Transverse colon (tissue), 4 donors: ENCODE results near the gene TMEM92. TPM values are rescaled to one million over a fixed set of nuclear protein-coding genes. Genes with fewer than 3 reads are reported as not detected.
"Not testable (repeated sequence)": the region's sequence is repeated elsewhere in the genome, so short reads cannot be mapped to it uniquely, and the experiment has no call there.

Experiments
- DNase-seq: peaks from one replicate; pipeline ENCODE4 v3.0.0-alpha.2; 2019
- H3K27ac ChIP-seq, 4 donors: fragments of 200-600 bp; sonication (generic); 2 replicates each; pipeline ENCODE4 v1.5.1; 2016 to 2018; ENCODE audit warnings: inconsistent platforms in 4 of 4
- H3K27me3 ChIP-seq: fragments of 200-600 bp; sonication (generic); 2 replicates; pipeline ENCODE4 v1.5.1; 2017; ENCODE audit warnings: inconsistent platforms
- H3K36me3 ChIP-seq, 4 donors: fragments of 200-600 bp; sonication (generic); 2 replicates each; pipeline ENCODE4 v1.5.1; 2017 to 2019; ENCODE audit warnings: inconsistent platforms in 4 of 4
- H3K4me1 ChIP-seq, 4 donors: fragments of 200-600 bp; sonication (generic); 2 replicates each; pipeline ENCODE4 v1.5.1; 2017 to 2020; ENCODE audit warnings: inconsistent platforms in 4 of 4
- H3K4me3 ChIP-seq, 4 donors: fragments of 200-600 bp; sonication (generic); 1 replicate in 1 of 4; 2 replicates in 3 of 4; pipeline versions ENCODE4 v1.5.1 to v1.6.1; 2017 to 2019; ENCODE audit warnings: inconsistent platforms in 4 of 4
- H3K9me3 ChIP-seq, 2 donors: fragments of 200-600 bp; sonication (generic); 2 replicates each; pipeline ENCODE4 v1.5.1; 2017 to 2019; ENCODE audit warnings: inconsistent platforms in 2 of 2
- EP300 ChIP-seq: sonication (generic); formaldehyde crosslinking; IDR thresholded peaks from one replicate; pipeline ENCODE4 v1.6.1; 2017; ENCODE audit warnings: antibody characterized with exemption, low read depth
- POLR2A ChIP-seq: fragments of 450-650 bp; IDR thresholded peaks from one replicate; pipeline ENCODE4 v1.6.1; 2016; ENCODE audit warnings: antibody characterized with exemption, mild to moderate bottlenecking, moderate library complexity
- POLR2AphosphoS5 ChIP-seq, 3 donors: sonication (generic); formaldehyde crosslinking; IDR thresholded peaks; one replicate each; pipeline ENCODE4 v1.6.1; 2016; ENCODE audit warnings: antibody characterized with exemption in 3 of 3
- WGBS, 2 donors: methylation state at CpG; one replicate each; pipeline ENCODE4 v1.1.5; 2018; ENCODE audit warnings: low coverage in 1 of 2; 5-methylcytosine and 5-hydroxymethylcytosine counted together
- in situ Hi-C, 4 donors: fragments of 200-750 bp; cut with MboI; loops; one replicate each; pipeline versions ENCODE4 v1.15.0 to v1.15.1; 2017; ENCODE audit warnings: low sequenced_read_pairs in 3 of 4, low pct_ligation_motif_present in 1 of 4, low pct_unique_long_range_greater_than_20kb in 1 of 4
- intact Hi-C: fragments of 100-400 bp; cut with DNase I; formaldehyde crosslinking; loops from one replicate; pipeline ENCODE4 v1.15.1; 2023; ENCODE audit warnings: low total_unique reads
- total RNA-seq, 4 donors: library from RNA; depleted of rRNA; stranded (reverse); fragments of >200 nt; gene quantifications; one replicate each; pipeline ENCODE4 v1.1.0, GENCODE V29; 2016
- TF ChIP-seq, protein P1 (sequence below), 5 experiments: fragments of 200-600 bp in 3 of 5; fragments of 450-650 bp in 2 of 5; sonication (generic) in 3 of 5; IDR thresholded peaks; 1 replicate in 2 of 5; 2 replicates in 3 of 5; pipeline ENCODE4 v1.5.1; 2016 to 2017; ENCODE audit warnings: antibody characterized with exemption in 5 of 5, inconsistent platforms in 3 of 5, mild to moderate bottlenecking in 2 of 5, moderate library complexity in 1 of 5

TMEM92 gene
- total RNA-seq, 4 donors from 2014 or later = 1.9 to 3.7 TPM; not detected in 2

DNA sequence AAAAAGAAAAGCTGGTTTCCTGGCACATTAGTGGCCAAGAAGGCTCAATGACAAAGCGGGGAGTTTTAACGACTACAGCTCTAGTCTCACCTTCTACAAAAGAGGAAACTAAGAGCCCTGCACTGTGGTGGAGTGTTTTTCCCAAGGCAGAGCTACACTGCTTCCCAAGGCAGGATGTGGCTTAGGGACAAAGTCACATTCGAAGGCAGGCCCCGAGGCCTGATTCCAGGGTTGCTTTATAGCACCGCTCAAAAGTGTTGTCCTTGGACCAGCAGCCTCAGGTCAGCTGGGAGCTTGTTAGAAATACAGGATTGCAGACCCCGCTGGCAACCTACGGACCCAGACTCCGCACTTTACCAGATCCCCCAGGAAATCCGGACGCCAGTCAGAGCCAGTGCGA lies 23.8 kb downstream of the TMEM92 start:
- Histone ChIP-seq H3K4me1 (peaks cover 0 to 9% (median 0%) of the 10 kb centered on the region in 4 donors), H3K27ac (no peak overlapping the region), H3K27me3 (no peaks in the 10 kb centered on the region), H3K4me3 (no peak overlapping the region), H3K36me3 (no peaks in the 10 kb centered on the region), H3K9me3 (no peaks in the 10 kb centered on the region)
- DNase-seq = no peak
- in situ Hi-C loops = no loop called here
- intact Hi-C loops = loop anchor here (5.0 to 10.0 kb wide), 2 partner anchors 96 to 203 kb away; partner anchors contain the start of genes COL1A1 and PDK2
- no peak for TF ChIP-seq POLR2A
- TF ChIP-seq POLR2AphosphoS5 (IDR thresholded peaks at IDR 0.05) = no peak
- TF ChIP-seq EP300 = no peak
- TF ChIP-seq, protein P1, sequence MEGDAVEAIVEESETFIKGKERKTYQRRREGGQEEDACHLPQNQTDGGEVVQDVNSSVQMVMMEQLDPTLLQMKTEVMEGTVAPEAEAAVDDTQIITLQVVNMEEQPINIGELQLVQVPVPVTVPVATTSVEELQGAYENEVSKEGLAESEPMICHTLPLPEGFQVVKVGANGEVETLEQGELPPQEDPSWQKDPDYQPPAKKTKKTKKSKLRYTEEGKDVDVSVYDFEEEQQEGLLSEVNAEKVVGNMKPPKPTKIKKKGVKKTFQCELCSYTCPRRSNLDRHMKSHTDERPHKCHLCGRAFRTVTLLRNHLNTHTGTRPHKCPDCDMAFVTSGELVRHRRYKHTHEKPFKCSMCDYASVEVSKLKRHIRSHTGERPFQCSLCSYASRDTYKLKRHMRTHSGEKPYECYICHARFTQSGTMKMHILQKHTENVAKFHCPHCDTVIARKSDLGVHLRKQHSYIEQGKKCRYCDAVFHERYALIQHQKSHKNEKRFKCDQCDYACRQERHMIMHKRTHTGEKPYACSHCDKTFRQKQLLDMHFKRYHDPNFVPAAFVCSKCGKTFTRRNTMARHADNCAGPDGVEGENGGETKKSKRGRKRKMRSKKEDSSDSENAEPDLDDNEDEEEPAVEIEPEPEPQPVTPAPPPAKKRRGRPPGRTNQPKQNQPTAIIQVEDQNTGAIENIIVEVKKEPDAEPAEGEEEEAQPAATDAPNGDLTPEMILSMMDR (IDR thresholded peaks at IDR 0.05) = no peak
- 48 to 77% methylated on average over 6 to 11 of the region's 11 CpGs for WGBS, 2 donors

DNA sequence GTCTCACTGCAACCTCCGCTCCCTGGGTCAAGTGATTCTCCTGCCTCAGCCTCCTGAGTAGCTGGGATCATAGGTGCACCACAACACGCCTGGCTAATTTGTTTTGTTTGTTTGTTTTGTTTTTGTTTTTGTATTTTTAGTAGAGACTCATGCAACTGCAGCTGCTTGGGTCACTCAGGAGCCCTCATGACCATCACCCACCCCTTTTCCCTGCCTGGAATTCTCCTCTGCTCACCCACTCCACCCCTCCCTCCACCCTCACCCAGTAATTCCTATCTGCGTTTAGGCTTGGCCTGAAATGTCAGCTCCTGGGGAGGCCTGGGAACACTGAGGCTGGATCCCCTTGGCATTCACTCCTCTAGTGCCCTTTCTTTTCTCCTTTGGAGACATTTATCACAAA lies 25.5 kb downstream of the TMEM92 start:
- intact Hi-C loops (loop anchor here (5.0 to 10.0 kb wide), 2 partner anchors 97 to 205 kb away; partner anchors contain the start of genes COL1A1 and PDK2), in situ Hi-C loops (no loop called here)
- no peak for DNase-seq

DNA sequence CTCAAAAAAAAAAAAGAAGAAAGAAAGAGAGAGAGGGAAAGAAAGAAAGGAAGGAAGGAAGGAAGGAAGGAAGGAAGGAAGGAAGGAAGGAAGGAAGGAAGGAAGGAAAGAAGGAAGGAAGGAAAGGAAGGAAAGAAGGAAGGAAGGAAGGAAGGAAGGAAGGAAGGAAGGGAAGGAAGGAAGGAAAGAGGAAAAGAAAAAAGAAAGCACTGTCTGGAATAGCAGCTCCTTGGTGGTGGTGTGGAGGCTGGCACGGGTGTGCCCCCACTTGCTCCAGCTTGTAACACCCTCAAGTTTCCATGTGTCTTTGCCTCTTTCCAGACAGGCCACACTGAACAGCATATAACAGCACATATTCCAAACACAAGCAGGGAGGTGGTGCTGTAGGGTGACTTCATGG lies 26.6 kb downstream of the TMEM92 start:
- H3K4me3 ChIP-seq, DNase-seq, H3K9me3 ChIP-seq, H3K36me3 ChIP-seq, H3K27me3 ChIP-seq, in situ Hi-C loops, intact Hi-C loops, H3K27ac ChIP-seq: not testable (repeated sequence)
- WGBS, 2 donors = 65 to 100% methylated on average over 1 of the region's 1 CpG
- peaks cover 0 to 16% (median 11%) of the 10 kb centered on the region in 4 donors for H3K4me1 ChIP-seq

More for the DNA sequence above, 25.5 kb downstream of the TMEM92 start:
- H3K36me3 ChIP-seq = no peaks in the 10 kb centered on the region
- no peak overlapping the region for H3K27ac ChIP-seq
- H3K9me3 ChIP-seq = no peaks in the 10 kb centered on the region
- TF ChIP-seq POLR2A (no peak), POLR2AphosphoS5 (IDR thresholded peaks at IDR 0.05) (no peak), EP300 (no peak)
- TF ChIP-seq, protein P1 (IDR thresholded peaks at IDR 0.05) = no peak
- no peaks in the 10 kb centered on the region for H3K27me3 ChIP-seq
- H3K4me3 ChIP-seq = no peak overlapping the region
- H3K4me1 ChIP-seq = peaks cover 0 to 10% (median 4%) of the 10 kb centered on the region in 4 donors
- WGBS, 2 donors = 57 to 78% methylated on average over 1 to 3 of the region's 3 CpGs

DNA sequence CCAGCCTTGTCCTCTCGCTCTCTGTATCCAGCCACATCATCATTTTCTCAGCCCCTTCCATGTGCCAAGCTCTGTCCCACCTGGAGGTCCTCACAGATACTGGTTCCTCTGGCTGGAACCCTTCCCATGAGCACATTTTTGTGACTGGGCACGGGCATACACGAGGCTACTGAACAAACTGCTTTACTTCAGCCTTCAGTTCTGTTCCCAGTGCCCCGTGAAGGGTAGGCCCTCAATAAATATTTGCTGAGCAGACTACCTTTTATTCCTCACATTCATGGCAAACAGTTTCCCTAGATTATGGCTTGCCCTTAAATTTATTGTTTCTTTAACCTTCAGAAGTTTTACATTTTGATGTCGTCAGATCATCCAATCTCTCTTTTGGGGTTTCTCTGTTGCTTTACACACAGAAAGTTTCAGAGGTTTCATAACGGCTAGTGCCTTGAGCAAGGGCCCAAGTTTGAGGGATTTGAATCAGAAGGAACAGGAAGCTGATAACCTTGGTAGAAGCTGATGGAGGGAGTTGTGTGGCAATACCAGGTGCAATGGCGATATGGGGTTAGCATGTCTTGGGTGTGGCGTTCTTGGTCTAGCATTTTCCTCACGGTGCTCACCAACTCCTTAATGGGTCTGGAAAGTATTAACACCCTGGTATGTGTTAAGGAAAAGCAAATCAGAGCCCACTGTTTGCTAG lies 27.8 kb downstream of the TMEM92 start:
- no peaks in the 10 kb centered on the region for H3K9me3 ChIP-seq
- H3K36me3 ChIP-seq = no peaks in the 10 kb centered on the region
- intact Hi-C loops = no loop called here
- 65 to 100% methylated on average over 1 to 9 of the region's 9 CpGs for WGBS, 2 donors
- in situ Hi-C loops = no loop called here
- no peak overlapping the region for H3K4me3 ChIP-seq
- TF ChIP-seq, protein P1 (IDR thresholded peaks at IDR 0.05) = no peak
- TF ChIP-seq POLR2AphosphoS5 (IDR thresholded peaks at IDR 0.05) (no peak), EP300 (no peak)
- H3K4me1 ChIP-seq = peaks cover 0 to 16% (median 11%) of the 10 kb centered on the region in 4 donors
- H3K27ac ChIP-seq = peak overlapping the region in 1 of 4 donors; percentile 39
- no peaks in the 10 kb centered on the region for H3K27me3 ChIP-seq
- DNase-seq = no peak
